GM12878 (cell line): ENCODE measurements around the gene ZIC5. TPM values are rescaled to one million over a fixed set of nuclear protein-coding genes. Genes with fewer than 3 reads are reported as not detected.

Source experiments
- BMI1 ChIP-seq: fragments of 450-650 bp; IDR thresholded peaks from 2 replicates; pipeline ENCODE4 v1.6.1; 2016; ENCODE audit warnings: mild to moderate bottlenecking, moderate library complexity, borderline replicate concordance
- BRCA1 ChIP-seq: IDR thresholded peaks from 2 replicates; pipeline ENCODE4 v1.6.1; 2011; ENCODE audit warnings: low read depth, low read length, improper control_type of control experiment
- CREB1 ChIP-seq: IDR thresholded peaks from 2 replicates; pipeline ENCODE4 v1.6.1; 2012; ENCODE audit warnings: low read depth, mild to moderate bottlenecking, inconsistent platforms
- HSF1 ChIP-seq: fragments of 150-350 bp; IDR thresholded peaks from 2 replicates; pipeline ENCODE4 v1.6.1; 2014; ENCODE audit warnings: mild to moderate bottlenecking, low read depth, low read length
- IRF5 ChIP-seq: fragments of 450-650 bp; IDR thresholded peaks from 2 replicates; pipeline ENCODE4 v1.6.1; 2017; ENCODE audit warnings: borderline replicate concordance
- PAX5 ChIP-seq: IDR thresholded peaks from 2 replicates; pipeline ENCODE4 v1.6.1; 2011; ENCODE audit warnings: low read depth, low read length, borderline replicate concordance
- RCOR1 ChIP-seq: conservative IDR thresholded peaks from 2 replicates; pipeline ENCODE4 v1.6.1; 2012; ENCODE audit warnings: low read depth, low read length, improper control_type of control experiment
- RELA ChIP-seq: fragments of 450-650 bp; IDR thresholded peaks from 2 replicates; pipeline ENCODE4 v1.8.0; 2014; ENCODE audit warnings: borderline replicate concordance; ENCODE audit not compliant: partially characterized antibody
- SMAD5 ChIP-seq: IDR thresholded peaks from 2 replicates; pipeline ENCODE4 v1.6.1; 2016; ENCODE audit warnings: antibody characterized with exemption, low read depth
- polyA plus RNA-seq, 11 experiments: library from polyadenylated mRNA; depleted of rRNA in 4 of 11; unstranded in 6 of 11; stranded (reverse) in 5 of 11; fragments of >200 nt; fragmentation: Nextera tagmentation in 4 of 11; fragmentation: Illumina TruSeq in 1 of 11; extraction: Ambion mirVana in 4 of 11; extraction: Trizol in 1 of 11; gene quantifications; 1 replicate in 1 of 11; 2 replicates in 10 of 11; pipeline versions ENCODE4 v1.2.1 to v1.2.3, GENCODE V29; 2011 to 2016; ENCODE audit warnings: inconsistent platforms in 2 of 11, missing spikeins in 2 of 11, low read depth in 1 of 11
- total RNA-seq, 4 experiments: library from RNA; depleted of rRNA in 3 of 4; stranded (reverse); fragments of >200 nt in 3 of 4; fragmentation: Illumina TruSeq in 1 of 4; extraction: Trizol in 1 of 4; gene quantifications; 2 replicates each; pipeline versions ENCODE4 v1.2.1 to v1.2.3, GENCODE V29; 2013 to 2021
- TF ChIP-seq, protein P1 (sequence below): fragments of 450-650 bp; IDR thresholded peaks from 2 replicates; pipeline ENCODE4 v1.6.1; 2016; ENCODE audit warnings: mild to moderate bottlenecking

ZIC5 gene
- total and polyA plus RNA-seq, 10 of the 15 experiments (the other 5 are each of a cell fraction or from before 2014, with no cell fraction given) = not detected

- TF ChIP-seq PAX5 (no peak), BRCA1 (no peak), RCOR1 (no peak), BMI1 (no peak), SMAD5 (no peak), RELA (no peak), CREB1 (no peak), HSF1 (no peak), IRF5 (no peak)
- TF ChIP-seq, protein P1, sequence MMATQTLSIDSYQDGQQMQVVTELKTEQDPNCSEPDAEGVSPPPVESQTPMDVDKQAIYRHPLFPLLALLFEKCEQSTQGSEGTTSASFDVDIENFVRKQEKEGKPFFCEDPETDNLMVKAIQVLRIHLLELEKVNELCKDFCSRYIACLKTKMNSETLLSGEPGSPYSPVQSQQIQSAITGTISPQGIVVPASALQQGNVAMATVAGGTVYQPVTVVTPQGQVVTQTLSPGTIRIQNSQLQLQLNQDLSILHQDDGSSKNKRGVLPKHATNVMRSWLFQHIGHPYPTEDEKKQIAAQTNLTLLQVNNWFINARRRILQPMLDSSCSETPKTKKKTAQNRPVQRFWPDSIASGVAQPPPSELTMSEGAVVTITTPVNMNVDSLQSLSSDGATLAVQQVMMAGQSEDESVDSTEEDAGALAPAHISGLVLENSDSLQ = no peak
Observed at GRCh38 chr13:99959127-99959539, 12.4 kb downstream of the ZIC5 start (continued).
